ENCODE data around the gene TAGLN.
A peak's percentile ranks its signal among the peaks of the same experiment; 100 is the strongest.

The TAGLN gene

DNA sequence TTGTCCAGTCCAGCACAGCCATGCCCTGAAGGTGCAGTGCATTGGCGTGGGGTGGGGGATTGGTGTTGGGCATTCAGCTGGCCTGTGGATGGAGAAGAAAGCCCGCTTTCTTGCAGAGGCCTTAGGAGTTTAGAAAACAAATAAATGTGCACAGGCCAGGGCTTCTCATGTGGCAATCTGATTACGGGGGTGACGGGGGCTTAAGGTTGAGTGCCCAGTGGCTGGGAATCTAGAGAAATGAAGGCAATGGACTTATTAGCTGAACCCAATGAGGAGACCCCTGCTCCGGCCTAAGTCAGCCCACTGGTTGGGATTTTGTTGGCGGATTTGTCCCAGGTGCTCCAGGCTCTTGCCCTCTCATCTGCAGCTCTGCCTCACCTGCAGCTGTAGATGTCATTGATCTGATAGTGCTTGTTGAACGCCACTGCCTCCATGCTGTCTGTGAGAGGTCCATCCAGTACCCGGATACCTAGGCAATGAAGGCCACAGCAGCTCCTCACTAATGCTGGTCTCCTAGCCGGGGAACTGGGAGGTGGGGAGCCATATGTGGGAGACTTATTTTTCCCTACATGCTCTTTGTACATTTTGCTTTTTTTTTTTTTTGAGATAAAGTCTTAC lies 26.5 kb downstream of the TAGLN start:
- no peaks in the 10 kb centered on the region for H3K9me3 ChIP-seq (ENCODE audit: control extremely low read depth in 1 of 5, control insufficient read depth in 4 of 5, insufficient read depth in 2 of 5, low read depth in 1 of 5, low read length in 4 of 5)
- WGBS (ENCODE audit: insufficient coverage) = 99% methylated on average over 9 of the region's 9 CpGs
- POLR2A ChIA-PET = no interaction called here
- H3K4me1 ChIP-seq (ENCODE audit: control extremely low read depth in 1 of 4, control insufficient read depth in 4 of 4, insufficient read depth in 4 of 4, low read length in 3 of 4) = peaks cover 0 to 6% (median 4%) of the 10 kb centered on the region in 4 experiments
- H3K36me3 ChIP-seq (ENCODE audit: control insufficient read depth in 4 of 4, insufficient read depth in 4 of 4, low read length in 3 of 4) = peaks cover 8 to 75% (median 50%) of the 10 kb centered on the region in 4 experiments
- no peak overlapping the region for H3K4me3 ChIP-seq (ENCODE audit: control insufficient read depth in 1 of 7, extremely low read depth in 1 of 7, insufficient read depth in 4 of 7, low read depth in 2 of 7, low read length in 6 of 7)
- no peak overlapping the region for H3K27ac ChIP-seq (ENCODE audit: insufficient read depth in 1 of 2, low read depth in 1 of 2, low read length in 2 of 2, poor library complexity in 1 of 2, severe bottlenecking in 2 of 2)
- no peak for DNase-seq
- H3K27me3 ChIP-seq (replicated peaks in 2 of 5; ENCODE audit: control insufficient read depth in 4 of 5, insufficient read depth in 5 of 5, low read length in 4 of 5) = no peaks in the 10 kb centered on the region
- CTCF ChIA-PET = interaction anchor here (0.6 to 11.2 kb wide), 17 partner anchors 8 to 493 kb away, joined by 3 to 100 read pairs (median 9); partner anchors contain the start of genes APOA5, PAFAH1B2, SIDT2 and SIK3

- Histone ChIP-seq H3K27me3 (replicated peaks in 2 of 5; ENCODE audit: control insufficient read depth in 4 of 5, insufficient read depth in 5 of 5, low read length in 4 of 5) (no peaks in the 10 kb centered on the region), H3K4me3 (ENCODE audit: control insufficient read depth in 1 of 7, extremely low read depth in 1 of 7, insufficient read depth in 4 of 7, low read depth in 2 of 7, low read length in 6 of 7) (no peak overlapping the region), H3K9me3 (ENCODE audit: control extremely low read depth in 1 of 5, control insufficient read depth in 4 of 5, insufficient read depth in 2 of 5, low read depth in 1 of 5, low read length in 4 of 5) (no peaks in the 10 kb centered on the region), H3K27ac (ENCODE audit: insufficient read depth in 1 of 2, low read depth in 1 of 2, low read length in 2 of 2, poor library complexity in 1 of 2, severe bottlenecking in 2 of 2) (no peak overlapping the region), H3K4me1 (ENCODE audit: control extremely low read depth in 1 of 4, control insufficient read depth in 4 of 4, insufficient read depth in 4 of 4, low read length in 3 of 4) (peaks cover 9 to 16% (median 14%) of the 10 kb centered on the region in 4 experiments), H3K36me3 (ENCODE audit: control insufficient read depth in 4 of 4, insufficient read depth in 4 of 4, low read length in 3 of 4) (peaks cover 8 to 65% (median 44%) of the 10 kb centered on the region in 4 experiments)
- peak; percentile 76 to 90 (median 84) for DNase-seq
- 88% methylated on average over 12 of the region's 19 CpGs for WGBS (ENCODE audit: insufficient coverage)
- ChIA-PET POLR2A (interaction anchor here (0.6 kb wide), 1 partner anchor 30 kb away, joined by 3 read pairs; no protein-coding TSS in a partner anchor), CTCF (interaction anchor here (0.7 to 11.2 kb wide), 27 partner anchors 9 to 504 kb away, joined by 3 to 100 read pairs (median 5); partner anchors contain the start of genes APOA5, PAFAH1B2, SIDT2 and SIK3)
Measured at GRCh38 chr11:117226388-117227385, 27.5 kb downstream of the TAGLN start.

DNA sequence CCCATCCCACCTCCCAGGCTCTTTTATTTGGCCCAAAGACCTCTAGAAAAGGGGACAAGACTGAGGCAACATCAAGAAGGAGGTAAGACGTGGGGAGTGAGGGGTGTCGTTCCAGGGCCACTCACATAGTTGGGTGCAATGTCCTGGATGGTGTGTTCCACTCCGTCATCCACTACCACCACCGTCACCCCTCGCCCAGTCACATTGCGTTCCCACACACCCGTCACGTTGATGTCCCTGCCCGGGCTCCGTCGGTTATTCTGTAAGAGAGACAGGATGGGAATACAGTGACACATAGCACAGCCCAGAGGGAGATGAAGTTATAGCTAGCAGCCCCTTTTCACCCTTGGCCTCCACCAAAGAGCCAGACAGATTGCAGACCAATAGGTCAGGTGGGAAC lies 28.9 kb downstream of the TAGLN start:
- Histone ChIP-seq H3K27me3 (replicated peaks in 2 of 5; ENCODE audit: control insufficient read depth in 4 of 5, insufficient read depth in 5 of 5, low read length in 4 of 5) (no peaks in the 10 kb centered on the region), H3K36me3 (ENCODE audit: control insufficient read depth in 4 of 4, insufficient read depth in 4 of 4, low read length in 3 of 4) (peaks cover 8 to 55% (median 37%) of the 10 kb centered on the region in 4 experiments), H3K4me1 (ENCODE audit: control extremely low read depth in 1 of 4, control insufficient read depth in 4 of 4, insufficient read depth in 4 of 4, low read length in 3 of 4) (peaks cover 9 to 19% (median 17%) of the 10 kb centered on the region in 4 experiments), H3K4me3 (ENCODE audit: control insufficient read depth in 1 of 7, extremely low read depth in 1 of 7, insufficient read depth in 4 of 7, low read depth in 2 of 7, low read length in 6 of 7) (no peak overlapping the region), H3K9me3 (ENCODE audit: control extremely low read depth in 1 of 5, control insufficient read depth in 4 of 5, insufficient read depth in 2 of 5, low read depth in 1 of 5, low read length in 4 of 5) (no peaks in the 10 kb centered on the region), H3K27ac (ENCODE audit: insufficient read depth in 1 of 2, low read depth in 1 of 2, low read length in 2 of 2, poor library complexity in 1 of 2, severe bottlenecking in 2 of 2) (no peak overlapping the region)
- ChIA-PET POLR2A (interaction anchor here (0.7 kb wide), 2 partner anchors 48 to 375 kb away, joined by 3 to 4 read pairs; no protein-coding TSS in a partner anchor), CTCF (interaction anchor here (1.6 to 11.2 kb wide), 7 partner anchors 11 to 492 kb away, joined by 4 to 100 read pairs (median 11); partner anchors contain the start of genes PAFAH1B2 and SIDT2)
- DNase-seq = no peak
- 100% methylated on average over 3 of the region's 11 CpGs for WGBS (ENCODE audit: insufficient coverage)

DNA sequence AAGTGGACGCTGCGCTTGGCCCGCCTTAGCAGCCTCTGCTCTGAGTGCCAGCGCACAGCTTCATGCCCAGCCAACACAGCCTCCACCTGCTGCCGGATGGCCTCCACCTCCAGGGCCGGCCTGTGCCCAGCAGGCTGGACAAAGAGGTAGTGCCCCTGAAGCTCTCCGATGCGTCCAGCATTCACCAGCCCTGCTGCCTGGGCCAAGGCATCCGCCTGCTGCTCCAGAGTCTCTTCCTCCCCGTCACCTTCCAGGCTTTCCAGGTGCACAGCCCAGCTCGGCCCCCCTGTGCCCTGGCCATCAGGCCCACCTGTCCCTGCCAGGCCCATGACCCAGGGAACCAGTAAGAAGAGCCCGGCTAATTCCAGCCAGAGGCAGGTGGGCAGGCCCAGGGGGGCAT lies 30.2 kb downstream of the TAGLN start:
- Histone ChIP-seq H3K27ac (ENCODE audit: insufficient read depth in 1 of 2, low read depth in 1 of 2, low read length in 2 of 2, poor library complexity in 1 of 2, severe bottlenecking in 2 of 2) (no peak overlapping the region), H3K9me3 (ENCODE audit: control extremely low read depth in 1 of 5, control insufficient read depth in 4 of 5, insufficient read depth in 2 of 5, low read depth in 1 of 5, low read length in 4 of 5) (no peaks in the 10 kb centered on the region), H3K27me3 (replicated peaks in 2 of 5; ENCODE audit: control insufficient read depth in 4 of 5, insufficient read depth in 5 of 5, low read length in 4 of 5) (no peaks in the 10 kb centered on the region), H3K4me3 (ENCODE audit: control insufficient read depth in 1 of 7, extremely low read depth in 1 of 7, insufficient read depth in 4 of 7, low read depth in 2 of 7, low read length in 6 of 7) (no peak overlapping the region), H3K36me3 (ENCODE audit: control insufficient read depth in 4 of 4, insufficient read depth in 4 of 4, low read length in 3 of 4) (peaks cover 5 to 41% (median 26%) of the 10 kb centered on the region in 4 experiments), H3K4me1 (ENCODE audit: control extremely low read depth in 1 of 4, control insufficient read depth in 4 of 4, insufficient read depth in 4 of 4, low read length in 3 of 4) (peaks cover 15 to 31% (median 25%) of the 10 kb centered on the region in 4 experiments)
- CTCF ChIA-PET = interaction anchor here (0.6 to 11.2 kb wide), 11 partner anchors 8 to 516 kb away, joined by 3 to 100 read pairs (median 4); partner anchors contain the start of genes PAFAH1B2 and SIDT2
- POLR2A ChIA-PET = no interaction called here
- WGBS (ENCODE audit: insufficient coverage) = 95% methylated on average over 12 of the region's 12 CpGs
- DNase-seq = no peak

GRCh38 chr11:117229931-117230285 lies 30.7 kb downstream of the TAGLN start:
- 98% methylated on average over 5 of the region's 5 CpGs for WGBS (ENCODE audit: insufficient coverage)
- Histone ChIP-seq H3K9me3 (ENCODE audit: control extremely low read depth in 1 of 5, control insufficient read depth in 4 of 5, insufficient read depth in 2 of 5, low read depth in 1 of 5, low read length in 4 of 5) (no peaks in the 10 kb centered on the region), H3K36me3 (ENCODE audit: control insufficient read depth in 4 of 4, insufficient read depth in 4 of 4, low read length in 3 of 4) (peaks cover 5 to 39% (median 24%) of the 10 kb centered on the region in 4 experiments), H3K4me1 (ENCODE audit: control extremely low read depth in 1 of 4, control insufficient read depth in 4 of 4, insufficient read depth in 4 of 4, low read length in 3 of 4) (peaks cover 15 to 31% (median 25%) of the 10 kb centered on the region in 4 experiments), H3K27ac (ENCODE audit: insufficient read depth in 1 of 2, low read depth in 1 of 2, low read length in 2 of 2, poor library complexity in 1 of 2, severe bottlenecking in 2 of 2) (peak overlapping the region in 1 of 2 experiments; percentile 44), H3K27me3 (replicated peaks in 2 of 5; ENCODE audit: control insufficient read depth in 4 of 5, insufficient read depth in 5 of 5, low read length in 4 of 5) (no peaks in the 10 kb centered on the region), H3K4me3 (ENCODE audit: control insufficient read depth in 1 of 7, extremely low read depth in 1 of 7, insufficient read depth in 4 of 7, low read depth in 2 of 7, low read length in 6 of 7) (no peak overlapping the region)
- ChIA-PET CTCF (interaction anchor here (0.9 to 11.2 kb wide), 12 partner anchors 9 to 443 kb away, joined by 3 to 100 read pairs (median 4); partner anchors contain the start of genes PAFAH1B2 and SIDT2), POLR2A (no interaction called here)
- DNase-seq = no peak

DNA sequence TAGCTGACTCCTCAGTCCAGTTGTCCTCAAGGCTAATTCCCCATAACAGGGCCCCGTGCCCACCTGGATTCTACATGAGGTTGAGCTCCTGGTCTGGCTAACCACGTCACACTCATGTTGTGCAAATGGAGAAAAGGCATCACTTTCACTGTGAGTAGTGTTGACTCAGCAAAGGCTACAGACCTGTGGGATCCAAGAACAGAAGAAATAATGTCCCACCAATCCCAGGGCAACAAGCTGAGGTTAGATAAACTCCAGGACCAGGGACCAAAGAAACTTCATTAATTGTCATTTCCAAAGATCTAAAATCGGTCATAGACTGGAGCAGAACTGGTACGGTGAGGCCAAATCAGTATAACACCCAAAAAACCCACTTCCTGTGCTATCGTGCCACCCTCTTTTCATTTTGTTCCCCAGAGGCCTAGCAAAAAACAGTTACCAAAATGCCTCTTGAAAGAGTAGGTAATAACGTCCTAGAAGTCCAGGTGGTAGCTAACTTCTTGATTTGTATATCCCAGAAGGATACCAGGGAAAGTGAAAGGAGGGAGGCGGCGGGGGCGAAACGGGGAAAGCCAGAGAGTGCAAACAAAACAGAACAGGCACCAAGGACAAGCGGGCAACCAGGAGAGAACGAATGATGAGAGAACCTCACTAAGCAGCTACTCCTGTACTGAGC lies 31.3 kb downstream of the TAGLN start:
- Histone ChIP-seq H3K27ac (ENCODE audit: insufficient read depth in 1 of 2, low read depth in 1 of 2, low read length in 2 of 2, poor library complexity in 1 of 2, severe bottlenecking in 2 of 2) (peak overlapping the region; percentile 84 to 90), H3K9me3 (ENCODE audit: control extremely low read depth in 1 of 5, control insufficient read depth in 4 of 5, insufficient read depth in 2 of 5, low read depth in 1 of 5, low read length in 4 of 5) (no peaks in the 10 kb centered on the region), H3K4me1 (ENCODE audit: control extremely low read depth in 1 of 4, control insufficient read depth in 4 of 4, insufficient read depth in 4 of 4, low read length in 3 of 4) (peaks cover 15 to 31% (median 25%) of the 10 kb centered on the region in 4 experiments), H3K27me3 (replicated peaks in 2 of 5; ENCODE audit: control insufficient read depth in 4 of 5, insufficient read depth in 5 of 5, low read length in 4 of 5) (no peaks in the 10 kb centered on the region), H3K4me3 (ENCODE audit: control insufficient read depth in 1 of 7, extremely low read depth in 1 of 7, insufficient read depth in 4 of 7, low read depth in 2 of 7, low read length in 6 of 7) (peak overlapping the region in 3 of 7 experiments; percentile 93 to 99 (median 97)), H3K36me3 (ENCODE audit: control insufficient read depth in 4 of 4, insufficient read depth in 4 of 4, low read length in 3 of 4) (peaks cover 5 to 36% (median 22%) of the 10 kb centered on the region in 4 experiments)
- CTCF ChIA-PET = interaction anchor here (0.9 to 11.2 kb wide), 13 partner anchors 8 to 444 kb away, joined by 3 to 100 read pairs (median 3); partner anchors contain the start of genes PAFAH1B2 and SIDT2
- POLR2A ChIA-PET = no interaction called here
- 85% methylated on average over 11 of the region's 12 CpGs for WGBS (ENCODE audit: insufficient coverage)
- DNase-seq = peak in 2 of 3 donors; percentile 5 to 6
